SKM-1 treated with dmso at 0.1 percent for 144 hours (cell line): ENCODE results near the gene ELFN2.
A peak's percentile ranks its signal among the peaks of the same experiment; 100 is the strongest.
"Not testable (repeated sequence)": the region's sequence is repeated elsewhere in the genome, so short reads cannot be mapped to it uniquely, and the experiment has no call there.

ENCODE experiments used
- DNase-seq: peaks from one replicate; lab custom pipeline; 2025; ENCODE audit not compliant: unreplicated experiment; lab: John Stamatoyannopoulos, UW

The ELFN2 gene, protein sequence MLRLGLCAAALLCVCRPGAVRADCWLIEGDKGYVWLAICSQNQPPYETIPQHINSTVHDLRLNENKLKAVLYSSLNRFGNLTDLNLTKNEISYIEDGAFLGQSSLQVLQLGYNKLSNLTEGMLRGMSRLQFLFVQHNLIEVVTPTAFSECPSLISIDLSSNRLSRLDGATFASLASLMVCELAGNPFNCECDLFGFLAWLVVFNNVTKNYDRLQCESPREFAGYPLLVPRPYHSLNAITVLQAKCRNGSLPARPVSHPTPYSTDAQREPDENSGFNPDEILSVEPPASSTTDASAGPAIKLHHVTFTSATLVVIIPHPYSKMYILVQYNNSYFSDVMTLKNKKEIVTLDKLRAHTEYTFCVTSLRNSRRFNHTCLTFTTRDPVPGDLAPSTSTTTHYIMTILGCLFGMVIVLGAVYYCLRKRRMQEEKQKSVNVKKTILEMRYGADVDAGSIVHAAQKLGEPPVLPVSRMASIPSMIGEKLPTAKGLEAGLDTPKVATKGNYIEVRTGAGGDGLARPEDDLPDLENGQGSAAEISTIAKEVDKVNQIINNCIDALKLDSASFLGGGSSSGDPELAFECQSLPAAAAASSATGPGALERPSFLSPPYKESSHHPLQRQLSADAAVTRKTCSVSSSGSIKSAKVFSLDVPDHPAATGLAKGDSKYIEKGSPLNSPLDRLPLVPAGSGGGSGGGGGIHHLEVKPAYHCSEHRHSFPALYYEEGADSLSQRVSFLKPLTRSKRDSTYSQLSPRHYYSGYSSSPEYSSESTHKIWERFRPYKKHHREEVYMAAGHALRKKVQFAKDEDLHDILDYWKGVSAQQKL

GRCh38 chr22:37427135-37427710 lies at the start of gene ELFN2:
ELFN2 (minus strand) TSS chr22:37427479; CDS start chr22:37375534, 51,945 bp downstream.
- no peak for DNase-seq

DNA sequence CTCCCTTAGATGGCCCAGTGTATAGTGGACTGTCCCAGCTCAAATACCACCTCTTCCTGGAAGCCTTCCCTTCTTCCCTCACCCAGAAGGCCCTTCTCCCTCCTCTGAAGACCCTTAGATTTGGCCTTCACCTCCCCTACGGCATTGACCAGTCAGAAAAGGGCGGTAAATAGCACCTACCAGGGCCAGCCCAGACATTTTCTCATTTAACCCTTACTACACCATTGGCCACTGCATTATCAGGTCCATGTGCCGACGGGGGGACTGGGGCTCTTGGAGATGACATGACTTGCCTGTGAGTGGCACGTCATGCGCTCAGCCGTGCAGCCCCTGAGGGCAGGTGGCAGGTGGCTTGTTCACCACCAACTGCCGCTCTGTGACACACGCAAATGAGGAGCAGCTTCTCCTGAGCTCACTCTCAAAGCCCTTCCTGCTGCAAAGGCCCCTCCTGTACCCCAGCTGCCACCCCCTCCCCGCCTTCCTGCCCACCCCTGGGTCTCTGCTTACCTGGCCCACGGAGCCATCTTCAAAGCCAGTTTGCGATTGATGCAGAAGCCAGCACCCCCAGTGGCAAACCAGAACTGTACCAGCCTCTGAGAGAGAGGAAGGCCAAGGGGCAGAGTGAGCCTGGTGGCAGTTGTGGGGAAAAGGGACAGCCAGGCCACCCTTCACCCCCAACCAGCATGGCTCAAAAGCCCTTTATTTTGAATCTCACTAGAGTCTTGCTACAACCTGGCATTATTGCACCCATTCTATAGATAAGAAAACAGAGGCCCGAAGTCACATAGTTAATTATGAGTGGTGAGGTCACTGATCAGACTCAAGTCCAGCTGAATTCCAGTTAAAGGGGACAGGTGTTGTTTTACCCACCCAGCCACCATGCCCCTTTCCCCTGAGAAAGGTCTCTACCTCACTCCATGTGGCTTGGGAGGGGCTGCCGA lies 49.4 kb upstream of the ELFN2 start:
- DNase-seq: no peak

GRCh38 chr22:37474447-37475090 lies 47.3 kb upstream of the ELFN2 start:
- DNase-seq: no peak

GRCh38 chr22:37473437-37473946 lies 46.2 kb upstream of the ELFN2 start:
- DNase-seq: no peak

- no peak for DNase-seq
These were observed 45.2 kb upstream of the ELFN2 start for GRCh38 chr22:37472418-37473006.

DNA sequence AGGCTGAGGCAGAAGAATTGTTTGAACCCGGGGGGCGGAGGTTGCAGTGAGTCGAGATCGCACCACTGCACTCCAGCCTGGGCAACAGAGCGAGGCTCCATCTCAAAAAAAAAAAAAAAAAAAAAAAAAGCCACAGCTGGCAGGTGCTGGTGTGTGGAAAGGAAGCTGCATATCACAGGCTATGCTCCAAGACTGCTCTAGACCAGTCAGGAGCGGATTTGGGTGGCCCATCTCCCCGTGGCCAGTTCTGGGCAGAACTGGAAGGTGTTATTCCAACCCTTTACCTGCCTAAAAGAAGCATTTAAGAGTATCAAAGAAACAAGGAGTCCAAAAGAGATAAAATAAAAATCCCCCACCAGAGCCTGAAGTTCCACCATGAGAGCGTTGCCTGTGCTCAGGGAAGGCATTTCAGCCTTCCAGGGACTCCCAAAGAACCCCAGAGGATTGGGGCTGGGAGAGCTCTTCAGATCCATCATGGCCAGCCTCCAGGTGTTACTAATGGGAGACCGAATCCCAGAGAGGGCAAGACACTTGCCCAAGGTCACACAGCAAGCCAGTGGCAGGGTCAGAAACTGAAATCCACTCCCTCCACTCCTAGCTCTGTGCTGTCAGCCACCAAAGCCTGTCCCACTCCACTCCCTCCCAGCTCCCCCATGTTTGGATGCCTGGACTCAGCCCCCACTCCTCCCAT lies 44.6 kb upstream of the ELFN2 start:
- DNase-seq: no peak

- DNase-seq: no peak
These were observed 42.8 kb upstream of the ELFN2 start for GRCh38 chr22:37470087-37470445.

DNA sequence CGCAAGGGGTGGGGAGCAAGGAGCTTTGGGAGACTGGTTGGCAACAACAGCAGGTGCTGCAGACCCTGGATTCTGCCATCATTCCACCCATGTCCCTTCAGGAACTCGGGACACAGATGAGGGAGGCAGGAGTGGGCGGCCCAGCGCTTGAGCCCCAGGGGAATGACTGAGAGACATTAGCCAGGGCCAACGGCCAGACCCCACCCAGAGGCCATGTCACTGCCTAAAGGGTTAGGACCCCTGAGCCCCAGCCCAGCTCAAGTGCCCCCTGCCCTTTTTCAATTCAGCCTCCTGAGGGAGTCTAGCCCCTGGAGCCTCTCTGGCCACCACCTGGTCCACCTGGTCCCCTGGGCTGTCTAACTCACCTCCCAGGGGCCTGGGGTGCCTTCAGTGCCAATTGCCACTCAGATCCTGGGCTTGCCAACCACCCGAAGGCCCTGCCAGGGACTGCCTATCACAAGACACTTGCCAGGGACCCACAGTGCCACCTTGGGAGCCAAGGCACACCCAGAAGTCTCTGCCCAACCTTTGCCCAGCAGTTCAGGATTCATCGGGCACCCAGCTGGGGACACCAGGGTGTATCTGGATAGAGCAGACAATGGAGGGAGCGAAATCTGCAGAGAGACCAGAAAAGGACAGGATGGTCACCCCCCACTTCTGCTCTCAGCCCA lies 42.3 kb upstream of the ELFN2 start:
- no peak for DNase-seq

DNA sequence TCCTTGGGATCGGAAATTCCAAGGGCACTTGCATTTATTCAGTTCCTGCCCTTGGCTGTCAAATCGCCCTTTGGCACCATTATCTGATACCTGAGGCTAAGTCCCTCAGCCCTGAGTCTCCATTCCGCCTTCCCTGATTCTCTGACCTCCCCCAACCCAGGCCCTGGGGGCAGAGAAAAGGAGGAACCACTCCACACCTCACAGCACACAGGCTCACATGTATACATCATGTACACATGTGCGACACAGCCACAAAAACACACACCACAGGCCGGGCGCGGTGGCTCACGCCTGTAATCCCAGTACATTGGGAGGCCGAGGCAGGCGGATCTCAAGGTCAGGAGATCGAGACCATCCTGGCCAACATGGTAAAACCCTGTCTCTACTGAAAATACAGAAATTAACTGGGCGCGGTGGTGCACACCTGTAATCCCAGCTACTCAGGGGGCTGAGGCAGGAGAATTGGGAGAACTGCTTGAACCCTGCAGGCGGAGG lies 41.0 kb upstream of the ELFN2 start:
- not testable (repeated sequence) for DNase-seq

DNA sequence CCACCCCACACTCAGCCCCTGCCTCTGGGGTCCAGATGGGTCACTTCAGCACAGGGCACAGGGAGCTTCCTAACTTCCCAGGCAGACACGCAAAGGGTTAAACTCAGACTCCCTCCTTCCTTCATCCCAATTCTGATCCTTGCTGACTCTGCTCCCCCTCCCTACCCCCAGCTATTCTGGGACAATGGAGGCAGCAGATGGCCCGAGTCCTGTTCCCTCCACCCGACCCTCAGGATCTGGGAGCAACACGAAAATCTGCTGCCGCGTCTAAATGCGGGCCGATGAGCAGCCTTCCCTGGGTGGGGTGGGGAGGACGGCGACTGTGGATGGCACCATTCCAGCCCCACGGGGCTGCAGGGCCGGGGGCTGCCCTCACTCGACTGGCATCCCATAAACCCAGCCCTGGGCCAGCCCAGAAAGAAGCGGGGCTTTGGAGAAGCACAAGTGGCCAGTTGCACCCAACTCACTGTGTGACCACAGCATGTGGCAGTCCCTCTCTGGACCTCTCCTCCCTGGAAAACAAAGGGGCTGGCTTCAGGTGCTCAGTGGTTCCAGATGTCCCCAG lies 40.2 kb upstream of the ELFN2 start:
- DNase-seq: no peak

- DNase-seq: no peak
These were observed 36.9 kb upstream of the ELFN2 start for GRCh38 chr22:37464181-37464580.

- DNase-seq: no peak
These were observed 35.7 kb upstream of the ELFN2 start for GRCh38 chr22:37462983-37463382.

DNA sequence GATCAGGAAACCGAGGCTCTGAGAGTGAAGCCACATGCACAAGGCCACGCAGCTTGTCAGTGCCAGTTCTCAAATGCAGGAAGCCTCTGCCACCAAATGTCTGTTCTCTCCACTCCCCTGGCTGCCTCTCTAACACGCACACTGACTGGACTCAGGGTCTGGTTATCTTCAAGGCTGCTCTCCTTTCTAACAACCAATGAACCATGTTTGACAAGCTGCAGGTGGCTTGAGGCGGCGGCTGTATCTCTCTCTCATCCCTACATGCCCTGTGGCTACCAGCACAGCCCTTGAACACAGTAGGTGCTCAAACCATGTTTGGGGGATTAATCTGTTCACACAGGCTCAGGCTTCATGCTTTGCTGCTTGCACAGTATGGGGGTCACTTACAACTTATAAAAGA lies 35.2 kb upstream of the ELFN2 start:
- DNase-seq: no peak

DNA sequence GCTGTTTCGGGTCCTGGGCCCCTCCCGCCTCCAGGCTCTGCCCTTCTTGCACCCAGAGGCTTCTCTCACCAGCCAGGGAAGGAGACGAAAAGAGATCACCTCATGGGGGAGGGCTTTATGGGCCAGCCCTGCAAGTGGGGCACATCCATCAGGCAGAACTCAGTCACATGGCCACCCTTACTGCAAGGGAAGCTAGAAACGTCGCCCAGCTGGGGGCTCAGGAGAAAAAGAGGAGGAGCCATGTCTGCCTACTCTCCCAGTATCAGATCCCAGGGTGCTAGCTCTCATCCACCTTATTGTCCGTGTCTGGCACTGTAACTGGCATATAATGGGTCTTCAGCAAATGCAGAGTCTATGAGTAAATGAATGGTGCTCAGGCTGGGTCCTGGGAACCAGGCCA lies 34.7 kb upstream of the ELFN2 start:
- no peak for DNase-seq

DNA sequence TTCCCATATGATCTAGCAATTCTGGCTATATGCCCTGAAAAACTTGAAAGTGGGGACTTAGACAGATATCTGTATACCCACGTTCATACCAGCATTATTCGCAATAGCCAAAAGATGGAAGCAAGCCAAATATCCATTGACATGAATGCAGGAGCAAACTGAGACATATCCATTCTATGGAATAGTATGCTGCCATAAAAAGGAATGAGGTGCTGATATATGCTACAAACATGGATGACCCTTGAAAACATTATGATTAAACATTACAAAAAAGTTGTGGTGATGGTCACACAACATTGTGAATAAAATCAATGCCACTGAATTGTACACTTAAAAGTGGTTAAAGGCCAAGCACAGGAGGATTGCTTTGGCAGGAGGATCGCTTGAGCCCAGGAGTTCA lies 33.4 kb upstream of the ELFN2 start:
- no peak for DNase-seq

DNA sequence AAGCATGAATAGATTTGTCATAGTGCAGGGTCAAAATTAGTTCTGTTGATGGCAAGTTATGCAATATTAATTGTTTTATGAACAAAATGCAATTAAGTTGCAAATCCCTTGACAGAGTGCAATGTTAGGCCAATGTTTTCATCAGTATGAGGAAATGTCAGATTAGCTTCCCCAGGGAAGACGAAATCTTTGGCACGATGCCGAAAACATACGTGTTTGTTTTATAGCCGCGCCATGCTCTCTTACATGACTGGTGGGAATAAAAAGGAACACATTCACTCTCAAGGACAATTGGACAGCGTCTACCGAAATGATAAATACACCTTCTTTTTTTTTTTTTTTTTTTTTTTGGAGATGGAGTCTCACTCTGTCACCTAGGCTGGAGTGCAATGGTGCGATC lies 31.9 kb upstream of the ELFN2 start:
- DNase-seq: no peak

DNA sequence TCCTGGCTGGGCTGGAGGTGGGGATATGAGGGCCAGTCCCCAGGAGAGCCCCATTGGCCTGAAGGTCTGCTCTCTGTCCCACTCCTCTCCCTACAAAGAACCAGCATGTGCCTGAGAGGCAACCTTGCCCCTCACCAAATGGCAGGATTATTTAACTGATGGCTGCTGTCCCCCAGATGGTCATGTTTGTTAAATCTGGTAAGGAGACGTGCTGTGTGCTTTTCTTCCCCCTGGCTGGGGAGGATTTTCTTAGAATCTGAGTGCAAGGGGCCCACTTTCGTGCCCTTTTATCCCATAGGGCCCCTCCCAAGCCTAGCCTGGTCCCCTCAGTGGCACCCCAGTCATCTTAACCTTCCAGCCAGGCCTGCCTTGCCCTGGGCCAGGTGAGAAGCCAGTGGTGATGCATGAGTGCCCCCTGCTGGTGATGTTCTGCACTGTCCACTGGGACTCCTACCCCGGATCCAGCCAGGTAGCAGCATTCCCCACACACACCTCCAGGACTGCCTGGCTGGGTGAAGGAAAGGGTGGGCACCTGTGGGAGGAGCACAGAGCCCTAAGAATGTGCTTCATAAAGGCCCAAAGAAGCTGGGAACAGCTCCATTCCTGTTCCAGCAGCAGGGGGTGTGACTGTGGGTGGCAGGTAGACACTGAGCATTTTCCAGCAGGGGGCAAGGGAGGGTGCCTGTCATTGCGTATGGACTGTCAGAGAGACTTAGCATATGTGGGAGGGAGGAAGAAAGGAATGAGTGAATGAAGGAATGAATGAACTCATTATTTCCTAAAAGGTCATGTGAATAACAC lies 30.0 kb upstream of the ELFN2 start:
- peak; percentile 52 for DNase-seq
